Mucosa of descending colon (tissue), 3 donors: ENCODE data around the gene MBD5. TPM values are rescaled to one million over a fixed set of nuclear protein-coding genes. Genes with fewer than 3 reads are reported as not detected.
A peak's percentile ranks its signal among the peaks of the same experiment; 100 is the strongest.

ENCODE experiments used
- ATAC-seq: fragments of 200-7000 bp; cut with Tn5 transposase; one replicate; pipeline ENCODE4 v1.9.1; 2020; ENCODE audit warnings: mild to moderate bottlenecking, moderate library complexity
- DNase-seq, 3 donors: peaks; one replicate each; pipeline ENCODE4 v3.0.0-alpha.2; 2020
- H3K36me3 ChIP-seq: fragments of 200-600 bp; one replicate; pipeline ENCODE4 v1.8.0; 2021; ENCODE audit warnings: low read depth, mild to moderate bottlenecking
- H3K4me1 ChIP-seq: fragments of 200-600 bp; one replicate; pipeline ENCODE4 v1.8.0; 2021; ENCODE audit warnings: low read depth, mild to moderate bottlenecking
- H3K4me3 ChIP-seq: fragments of 200-600 bp; one replicate; pipeline ENCODE4 v1.8.0; 2021; ENCODE audit warnings: mild to moderate bottlenecking
- H3K9me3 ChIP-seq: fragments of 200-600 bp; one replicate; pipeline ENCODE4 v1.8.0; 2021; ENCODE audit warnings: mild to moderate bottlenecking
- intact Hi-C, 2 donors: fragments of 100-400 bp; cut with DNase I in 1 of 2; cut with micrococcal nuclease in 1 of 2; formaldehyde crosslinking; loops; one replicate each; pipeline versions ENCODE4 v1.11.0 to v1.11.1; 2022; cut with DNase I, micrococcal nuclease
- total RNA-seq, 3 donors: library from RNA; stranded (reverse); fragmentation: NEBNext Ultra II Directional in 2 of 3; extraction: Animal tissue kit (Norgen Biotek cat#: 25700) in 2 of 3; gene quantifications; one replicate each; pipeline versions ENCODE4 v1.2.1 to v1.2.4, GENCODE V29; 2021 to 2023
- TF ChIP-seq, protein P1 (sequence below): fragments of 200-600 bp; IDR thresholded peaks from one replicate; pipeline ENCODE4 v1.8.0; 2022; ENCODE audit warnings: antibody characterized with exemption, mild to moderate bottlenecking
- donor health status: DM: no; HTN: no; CAD: no; lungs with moderate emphysema.
- donor health status: DM: no; HTN: no; CAD: no.
- donor health status: DM: no; HTN: yes; CAD: no.

MBD5 gene
- total RNA-seq, 3 donors from 2014 or later: 31.8 to 69.8 (median 43.8) TPM

DNA sequence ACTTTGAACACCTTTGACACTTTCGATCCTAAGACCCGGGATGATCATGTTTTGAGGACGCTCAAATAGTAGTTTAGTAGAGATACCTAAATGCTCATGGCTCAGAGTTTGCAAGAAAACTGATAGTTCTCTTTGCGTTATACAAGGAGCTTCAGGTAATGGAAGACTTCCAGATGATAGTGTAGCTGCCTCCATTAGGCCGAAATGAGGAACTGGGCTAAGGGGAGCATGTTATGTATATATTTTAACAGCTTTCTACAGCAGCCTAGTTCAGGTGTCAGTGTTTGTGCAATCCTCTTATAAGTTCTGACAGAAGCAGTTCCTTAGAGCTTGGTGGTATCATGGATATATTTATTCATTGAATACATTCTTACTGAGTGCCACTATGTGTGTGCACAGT, 496.9 kb downstream of the MBD5 start:
- intact Hi-C loops: no loop called here
- DNase-seq: no peak
- Histone ChIP-seq H3K36me3 (no peaks in the 10 kb centered on the region), H3K4me3 (no peak overlapping the region), H3K4me1 (no peaks in the 10 kb centered on the region), H3K9me3 (no peaks in the 10 kb centered on the region)
- TF ChIP-seq, protein P1, sequence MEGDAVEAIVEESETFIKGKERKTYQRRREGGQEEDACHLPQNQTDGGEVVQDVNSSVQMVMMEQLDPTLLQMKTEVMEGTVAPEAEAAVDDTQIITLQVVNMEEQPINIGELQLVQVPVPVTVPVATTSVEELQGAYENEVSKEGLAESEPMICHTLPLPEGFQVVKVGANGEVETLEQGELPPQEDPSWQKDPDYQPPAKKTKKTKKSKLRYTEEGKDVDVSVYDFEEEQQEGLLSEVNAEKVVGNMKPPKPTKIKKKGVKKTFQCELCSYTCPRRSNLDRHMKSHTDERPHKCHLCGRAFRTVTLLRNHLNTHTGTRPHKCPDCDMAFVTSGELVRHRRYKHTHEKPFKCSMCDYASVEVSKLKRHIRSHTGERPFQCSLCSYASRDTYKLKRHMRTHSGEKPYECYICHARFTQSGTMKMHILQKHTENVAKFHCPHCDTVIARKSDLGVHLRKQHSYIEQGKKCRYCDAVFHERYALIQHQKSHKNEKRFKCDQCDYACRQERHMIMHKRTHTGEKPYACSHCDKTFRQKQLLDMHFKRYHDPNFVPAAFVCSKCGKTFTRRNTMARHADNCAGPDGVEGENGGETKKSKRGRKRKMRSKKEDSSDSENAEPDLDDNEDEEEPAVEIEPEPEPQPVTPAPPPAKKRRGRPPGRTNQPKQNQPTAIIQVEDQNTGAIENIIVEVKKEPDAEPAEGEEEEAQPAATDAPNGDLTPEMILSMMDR: no peak
- ATAC-seq: no peak

DNA sequence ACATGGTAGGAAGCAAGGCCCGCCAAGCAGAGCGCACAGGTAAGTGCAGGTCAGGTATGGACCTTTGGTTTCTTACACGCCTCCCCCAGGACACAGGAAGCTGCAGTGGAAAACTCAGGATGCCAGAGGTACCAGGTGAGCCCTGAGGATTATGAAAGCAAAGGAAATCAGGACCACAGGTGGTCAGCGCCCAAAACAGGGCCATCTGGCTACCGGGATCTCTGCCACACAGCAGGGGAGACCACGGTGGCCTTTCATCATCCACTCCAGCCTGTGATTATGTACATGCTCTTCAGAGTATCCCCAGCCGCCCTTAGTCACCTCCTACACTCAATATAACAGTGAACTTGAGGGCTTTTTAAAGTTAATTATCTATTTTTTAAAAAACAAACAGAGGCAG, 498.1 kb downstream of the MBD5 start:
- TF ChIP-seq, protein P1: no peak
- Histone ChIP-seq H3K4me3 (no peak overlapping the region), H3K36me3 (no peaks in the 10 kb centered on the region), H3K4me1 (no peaks in the 10 kb centered on the region), H3K9me3 (no peaks in the 10 kb centered on the region)
- intact Hi-C loops: no loop called here
- no peak for ATAC-seq
- DNase-seq: no peak

DNA sequence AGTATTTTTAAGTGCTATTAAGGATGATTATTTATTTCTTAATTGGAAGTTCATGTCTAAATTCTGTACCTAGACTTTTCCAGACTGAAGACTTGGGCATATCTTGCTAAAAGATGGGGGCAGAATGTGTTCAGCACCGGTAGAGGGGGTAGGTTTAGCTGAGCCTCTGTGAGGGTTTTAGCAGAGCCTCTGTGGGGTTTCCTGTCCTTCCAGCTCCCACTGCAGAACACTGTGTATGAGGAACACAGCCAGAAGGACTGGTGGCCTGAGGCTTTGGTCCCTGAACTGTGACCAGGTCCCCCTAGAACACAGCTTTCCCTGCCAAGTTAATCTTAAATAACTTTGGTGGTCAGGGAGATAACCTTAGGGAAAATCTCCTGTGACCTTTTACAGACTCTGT, 500.3 kb downstream of the MBD5 start:
- no peaks in the 10 kb centered on the region for H3K36me3 ChIP-seq
- H3K9me3 ChIP-seq: no peaks in the 10 kb centered on the region
- no peaks in the 10 kb centered on the region for H3K4me1 ChIP-seq
- intact Hi-C loops: no loop called here
- TF ChIP-seq, protein P1: no peak
- DNase-seq: no peak
- no peak overlapping the region for H3K4me3 ChIP-seq
- ATAC-seq: no peak

DNA sequence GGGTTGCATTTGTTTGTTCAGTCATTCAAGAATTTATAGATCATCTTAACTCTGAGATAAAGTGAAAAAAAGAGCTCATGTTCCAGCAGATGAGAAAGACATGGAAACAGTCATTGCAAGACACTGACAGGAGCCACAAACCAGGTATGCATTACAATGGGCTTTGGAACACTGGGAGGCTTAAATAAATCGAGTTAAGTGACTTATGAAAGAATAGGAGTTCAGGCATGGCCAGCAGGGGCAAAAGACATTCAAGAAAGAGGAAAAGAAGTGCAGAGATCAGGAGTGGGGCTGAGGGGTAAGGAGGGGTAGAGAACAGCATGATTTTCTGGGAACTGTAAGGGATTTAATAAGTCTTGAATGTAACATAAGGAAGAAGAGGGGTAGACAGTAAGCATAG, 502.4 kb downstream of the MBD5 start:
- ATAC-seq (no peak), DNase-seq (no peak)
- intact Hi-C loops: no loop called here
- H3K4me3 ChIP-seq: no peak overlapping the region
- no peaks in the 10 kb centered on the region for H3K9me3 ChIP-seq
- no peaks in the 10 kb centered on the region for H3K4me1 ChIP-seq
- TF ChIP-seq, protein P1: no peak
- H3K36me3 ChIP-seq: no peaks in the 10 kb centered on the region

DNA sequence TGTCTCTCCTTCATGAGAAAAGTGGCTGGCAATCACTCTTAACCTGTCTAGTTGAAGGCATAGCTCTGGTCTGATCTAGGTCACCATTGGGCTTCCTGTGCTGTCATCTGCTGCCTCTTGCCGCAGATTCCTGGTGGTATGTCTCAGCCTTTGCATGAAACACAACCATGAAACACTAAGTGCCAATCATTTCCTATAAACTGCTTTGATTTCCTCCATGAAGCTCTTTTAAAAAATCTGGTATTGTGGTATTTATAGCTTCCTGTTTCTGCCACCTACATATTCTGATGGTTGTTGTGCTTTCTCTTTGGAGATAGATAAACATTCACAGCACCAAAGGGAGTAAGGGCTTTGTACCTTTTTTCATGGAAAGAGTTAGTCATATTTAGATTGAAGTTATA, 503.6 kb downstream of the MBD5 start:
- TF ChIP-seq, protein P1: no peak
- H3K36me3 ChIP-seq: no peaks in the 10 kb centered on the region
- H3K9me3 ChIP-seq: no peaks in the 10 kb centered on the region
- ATAC-seq (peak; percentile 53), DNase-seq (no peak)
- no peak overlapping the region for H3K4me3 ChIP-seq
- no peaks in the 10 kb centered on the region for H3K4me1 ChIP-seq
- intact Hi-C loops: no loop called here

DNA sequence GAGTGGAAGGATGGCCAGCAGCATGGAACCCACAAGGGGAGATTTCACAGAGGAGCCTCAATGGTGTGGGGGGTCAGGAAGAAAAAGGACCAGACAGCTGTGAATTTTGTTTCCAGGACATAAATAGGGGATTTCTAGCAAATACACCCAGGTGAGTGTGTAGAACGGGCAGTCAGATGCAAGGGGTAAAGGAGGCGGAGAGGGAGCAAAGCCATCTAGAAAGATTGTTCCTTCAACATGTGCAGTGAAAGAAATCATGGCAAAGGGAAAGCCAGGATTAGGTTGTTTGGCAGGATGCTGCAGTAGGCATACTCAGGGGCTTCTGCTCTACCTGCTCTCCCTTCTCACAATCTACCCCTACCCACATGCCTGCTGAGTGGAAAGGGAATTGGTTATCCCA, 504.2 kb downstream of the MBD5 start:
- no peaks in the 10 kb centered on the region for H3K36me3 ChIP-seq
- intact Hi-C loops: no loop called here
- TF ChIP-seq, protein P1: no peak
- no peak overlapping the region for H3K4me3 ChIP-seq
- DNase-seq (no peak), ATAC-seq (no peak)
- no peaks in the 10 kb centered on the region for H3K9me3 ChIP-seq
- no peaks in the 10 kb centered on the region for H3K4me1 ChIP-seq
